Panc1 (cell line): ENCODE results near the gene ZNF726. TPM values are rescaled to one million over a fixed set of nuclear protein-coding genes. Genes with fewer than 3 reads are reported as not detected.
A peak's percentile ranks its signal among the peaks of the same experiment; 100 is the strongest.

Experiments used
- ATAC-seq: fragments of 200-7000 bp; cut with Tn5 transposase; 2 replicates; pipeline ENCODE4 v1.9.1; 2020; ENCODE audit warnings: mild to moderate bottlenecking, moderate library complexity
- Bru-seq: library from RNA; stranded (reverse); fragments of 400-500 nt; gene quantifications from one replicate; lab custom pipeline; 2021; lab: Mats Ljungman, UMichigan
- BruChase-seq, 2 experiments: library from RNA; stranded (reverse); fragments of 400-500 nt; gene quantifications; one replicate each; lab custom pipeline; 2021; lab: Mats Ljungman, UMichigan
- BruUV-seq: library from RNA; stranded (reverse); fragments of 400-500 nt; replicated peaks from 2 replicates; lab custom pipeline; 2021; lab: Mats Ljungman, UMichigan
- CTCF ChIA-PET: fragments of 300-600 bp; sonication (Branson Sonifier 250); formaldehyde crosslinking; loops from one replicate; lab custom pipeline; 2022; ENCODE audit warnings: antibody characterized with exemption; lab: Charles Lee
- POLR2A ChIA-PET: fragments of 300-600 bp; sonication (Branson Sonifier 250); formaldehyde crosslinking; loops from one replicate; lab custom pipeline; 2022; ENCODE audit warnings: antibody characterized with exemption; lab: Charles Lee
- DNase-seq: peaks from one replicate; pipeline ENCODE4 v3.0.0-alpha.2; 2010; ENCODE audit warnings: low read depth, low spot score
- H3K27ac ChIP-seq: 2 replicates; pipeline ENCODE4 v1.5.1; 2011; ENCODE audit warnings: mild to moderate bottlenecking, low read length, inconsistent platforms
- H3K27me3 ChIP-seq: fragments of 200-500 bp; sonication (Bioruptor generic); 2 replicates; pipeline ENCODE4 v1.6.0; 2014; ENCODE audit warnings: low read length, inconsistent platforms; ENCODE audit not compliant: control insufficient read depth, insufficient read depth
- H3K36me3 ChIP-seq: fragments of 200-500 bp; sonication (Bioruptor generic); 2 replicates; pipeline ENCODE4 v1.5.1; 2014; ENCODE audit warnings: inconsistent platforms, mild to moderate bottlenecking, low read length, moderate library complexity; ENCODE audit not compliant: control insufficient read depth, insufficient read depth
- H3K4me1 ChIP-seq: 2 replicates; pipeline ENCODE4 v1.5.1; 2011; ENCODE audit warnings: inconsistent platforms, mild to moderate bottlenecking, low read length, moderate library complexity; ENCODE audit not compliant: control insufficient read depth, insufficient read depth
- H3K4me3 ChIP-seq, 2 experiments: 2 replicates each; pipeline ENCODE4 v1.5.1; 2011 to 2012; ENCODE audit warnings: low read depth in 2 of 2, low read length in 2 of 2, mild to moderate bottlenecking in 2 of 2, inconsistent platforms in 1 of 2, moderate library complexity in 1 of 2
- H3K9me3 ChIP-seq: fragments of 200-500 bp; sonication (Bioruptor generic); 2 replicates; pipeline ENCODE4 v1.5.1; 2014; ENCODE audit warnings: low read depth, mild to moderate bottlenecking, inconsistent platforms, low read length, moderate library complexity; ENCODE audit not compliant: control insufficient read depth, insufficient read depth
- CTCF ChIP-seq: fragments of 450-650 bp; IDR thresholded peaks from 2 replicates; pipeline ENCODE4 v1.5.1; 2017; ENCODE audit warnings: mild to moderate bottlenecking
- POLR2AphosphoS5 ChIP-seq: IDR thresholded peaks from 2 replicates; pipeline ENCODE4 v1.6.1; 2012; ENCODE audit warnings: mild to moderate bottlenecking, low read depth, low read length, moderate library complexity
- REST ChIP-seq, 2 experiments: IDR thresholded peaks; 2 replicates each; pipeline ENCODE4 v1.6.1; 2011 to 2012; ENCODE audit warnings: low read depth in 2 of 2, control low read depth in 1 of 2, low read length in 1 of 2, mild to moderate bottlenecking in 1 of 2, moderate library complexity in 1 of 2; ENCODE audit not compliant: insufficient read depth in 1 of 2
- SIN3A ChIP-seq: IDR thresholded peaks from 2 replicates; pipeline ENCODE4 v1.6.1; 2012; ENCODE audit warnings: low read depth, mild to moderate bottlenecking, low read length, moderate library complexity, borderline replicate concordance; ENCODE audit not compliant: insufficient read depth
- TCF7L2 ChIP-seq: IDR thresholded peaks from 2 replicates; pipeline ENCODE4 v1.6.1; 2011; ENCODE audit warnings: mild to moderate bottlenecking, low read depth, low read length, inconsistent platforms
- in situ Hi-C: cut with HindIII; loops from 2 replicates; pipeline ENCODE4 v1.10.0; 2016; ENCODE audit warnings: low sequenced_read_pairs, low pct_unique_long_range_greater_than_20kb
- intact Hi-C: fragments of 100-400 bp; cut with micrococcal nuclease; formaldehyde crosslinking; loops from one replicate; pipeline ENCODE4 v1.10.0; 2022; ENCODE audit not compliant: unreplicated experiment
- long read RNA-seq: library from polyadenylated mRNA; unstranded; transcript quantifications from one replicate; pipeline ENCODE4 v2.0.0, GENCODE V29; 2021; ENCODE audit not compliant: unreplicated experiment
- polyA plus RNA-seq: library from polyadenylated mRNA; unstranded; fragments of >200 nt; gene quantifications from one replicate; pipeline ENCODE4 v1.2.1, GENCODE V29; 2012; ENCODE audit warnings: missing spikeins; ENCODE audit not compliant: insufficient read length
- total RNA-seq: library from RNA; stranded (reverse); gene quantifications from one replicate; pipeline ENCODE4 v1.2.1, GENCODE V29; 2021; ENCODE audit not compliant: unreplicated experiment

The ZNF726 gene
- total RNA-seq (7.2 TPM), Bru-seq, nascent RNA (percentile 76 among the genes with signal in this experiment), BruChase-seq, experiment 1, labeled RNA remaining after a 2-hour chase (percentile 85 among the genes with signal in this experiment), BruChase-seq, experiment 2, labeled RNA remaining after a 6-hour chase (percentile 75 among the genes with signal in this experiment)
- 0.87 TPM for polyA plus RNA-seq
- long read RNA-seq, partial matches to known transcripts = 0 of 3 reads
- long read RNA-seq, other reads (novel, unspliced or antisense) = 2 of 3 reads

GRCh38 chr19:23914402-23915286 is at the start of gene ZNF726:
Gene ZNF726 (plus strand): TSS chr19:23914886. CDS start chr19:23914995, 109 bp downstream.
- Histone ChIP-seq H3K36me3 (no peaks in the 10 kb centered on the region; the same call in 1 of the 2 replicates), H3K27ac (peak within 1 kb of the TSS; percentile 83), H3K4me3 (peak within 1 kb of the TSS; percentile 76 to 80), H3K9me3 (no peaks in the 10 kb centered on the region; the same call in 1 of the 2 replicates), H3K27me3 (no peaks in the 10 kb centered on the region), H3K4me1 (0 out of 2 replicates have a peak, but pooled peaks cover 4% of the 10 kb centered on the region)
- peak; percentile 100 for ATAC-seq
- peak; percentile 75 for DNase-seq
- in situ Hi-C loops = no loop called here
- ChIA-PET CTCF (interaction anchor here (0.6 kb wide), 1 partner anchor 209 kb away, joined by 3 read pairs; no protein-coding TSS in a partner anchor), POLR2A (no interaction called here)
- TF ChIP-seq CTCF (no peak), POLR2AphosphoS5 (peak; percentile 66; the same call in 1 of the 2 replicates), SIN3A (peak; percentile 89; the same call in 1 of the 2 replicates), TCF7L2 (0 out of 2 replicates have a peak, but pooled peaks have one; percentile 16), REST (IDR thresholded peaks at IDR 0.05; ENCODE audit: insufficient read depth in 1 of 2, low read depth in 2 of 2, low read length in 1 of 2) (no peak)
- BruUV-seq = no TSS peak
- intact Hi-C loops = loop anchor here (10.0 kb wide), 1 partner anchor 120 kb away; no protein-coding TSS in a partner anchor

GRCh38 chr19:23867895-23868294 is 46.8 kb upstream of the ZNF726 start:
- DNase-seq (no peak), ATAC-seq (no peak)
- H3K36me3 ChIP-seq = no peaks in the 10 kb centered on the region
- TF ChIP-seq REST (IDR thresholded peaks at IDR 0.05; ENCODE audit: insufficient read depth in 1 of 2, low read depth in 2 of 2, low read length in 1 of 2) (no peak), SIN3A (no peak), CTCF (0 out of 2 replicates have a peak, but pooled peaks have one; percentile 14), TCF7L2 (no peak), POLR2AphosphoS5 (no peak)
- intact Hi-C loops = no loop called here
- no peak overlapping the region for H3K4me3 ChIP-seq
- H3K27ac ChIP-seq = no peak overlapping the region
- H3K4me1 ChIP-seq = no peaks in the 10 kb centered on the region
- no TSS peak for BruUV-seq
- ChIA-PET CTCF (no interaction called here), POLR2A (no interaction called here)
- in situ Hi-C loops = no loop called here
- H3K27me3 ChIP-seq = no peaks in the 10 kb centered on the region
- H3K9me3 ChIP-seq = no peaks in the 10 kb centered on the region
